ENCODE results near the gene WBP1L.

WBP1L gene

GRCh38 chr10:102720775-102721301 is 22.9 kb upstream of the WBP1L start:
- in situ Hi-C loops (cut with MboI; ENCODE audit: low pct_unique_long_range_greater_than_20kb, low sequenced_read_pairs, unreplicated experiment), result no loop called here
- no peak for TF ChIP-seq CTCF (IDR thresholded peaks at IDR 0.05; ENCODE audit: extremely low read depth, insufficient read depth, missing control alignments)
- no peak for DNase-seq (ENCODE audit: low spot score)

DNA sequence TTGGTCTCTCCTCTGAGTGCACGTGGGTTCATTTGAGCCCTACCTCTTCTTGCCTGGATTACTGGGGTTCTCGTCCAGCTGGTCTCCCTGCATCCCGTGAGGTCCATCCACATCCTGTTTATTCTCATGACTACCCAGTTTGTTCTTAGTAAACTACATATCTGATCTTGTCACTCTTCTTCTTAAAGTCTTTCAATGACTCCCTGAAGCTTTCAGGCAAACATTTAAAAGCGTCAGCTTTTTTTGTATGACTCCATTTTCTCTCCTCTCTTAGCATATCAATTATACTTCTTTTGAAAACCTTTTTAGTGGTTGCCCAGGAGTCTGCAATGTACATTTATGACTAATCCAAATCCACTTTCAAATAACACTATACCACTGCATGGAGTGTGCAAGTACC is 21.8 kb upstream of the WBP1L start:
- no peak for DNase-seq (ENCODE audit: low spot score)
- no peak for TF ChIP-seq CTCF (IDR thresholded peaks at IDR 0.05; ENCODE audit: extremely low read depth, insufficient read depth, missing control alignments)
- in situ Hi-C loops (cut with MboI; ENCODE audit: low pct_unique_long_range_greater_than_20kb, low sequenced_read_pairs, unreplicated experiment), result no loop called here

DNA sequence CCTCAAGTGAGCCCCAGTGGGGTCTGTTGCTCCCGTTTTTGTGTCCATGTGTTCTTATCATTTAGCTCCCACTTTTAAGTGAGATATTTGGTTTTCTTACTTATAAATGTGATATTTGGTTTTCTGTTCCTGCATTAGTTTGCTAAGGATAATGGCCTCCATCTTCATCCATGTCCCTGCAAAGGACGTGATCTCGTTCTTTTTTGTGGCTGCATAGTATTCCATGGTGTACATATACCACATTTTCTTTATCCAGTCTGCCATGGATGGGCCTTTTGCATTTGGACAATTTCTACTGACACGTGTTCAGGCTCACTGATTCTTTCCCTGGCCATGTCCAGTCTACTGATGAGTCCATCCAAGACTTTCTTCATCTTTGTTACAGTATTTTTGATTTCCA is 19.8 kb upstream of the WBP1L start:
- in situ Hi-C loops (cut with MboI; ENCODE audit: low pct_unique_long_range_greater_than_20kb, low sequenced_read_pairs, unreplicated experiment), result no loop called here

DNA sequence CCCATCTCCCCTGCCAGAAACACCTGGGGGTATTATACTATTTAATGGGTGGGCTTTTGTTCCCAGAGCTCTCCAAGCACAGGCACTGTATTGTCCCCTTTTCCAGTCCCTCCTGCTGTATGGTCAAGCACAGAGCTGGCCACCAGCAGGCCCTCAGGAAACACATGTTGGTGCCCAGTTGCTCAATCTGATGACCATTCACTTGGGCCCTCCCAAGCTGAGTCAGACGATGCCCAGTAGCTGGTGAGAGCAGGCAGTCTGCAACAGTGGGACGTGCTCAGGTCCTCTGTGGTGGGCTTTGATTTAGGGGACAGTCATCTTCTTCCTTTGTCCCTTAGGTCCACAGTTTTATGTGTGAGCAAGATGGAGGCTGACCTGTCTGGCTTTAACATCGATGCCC is 17.5 kb upstream of the WBP1L start:
- in situ Hi-C loops (cut with MboI; ENCODE audit: low pct_unique_long_range_greater_than_20kb, low sequenced_read_pairs, unreplicated experiment), result no loop called here
- DNase-seq (ENCODE audit: low spot score), result no peak
- TF ChIP-seq CTCF (IDR thresholded peaks at IDR 0.05; ENCODE audit: extremely low read depth, insufficient read depth, missing control alignments), result no peak

More for the DNA sequence above, 19.8 kb upstream of the WBP1L start:
- TF ChIP-seq CTCF (IDR thresholded peaks at IDR 0.05; ENCODE audit: extremely low read depth, insufficient read depth, missing control alignments), result no peak
- no peak for DNase-seq (ENCODE audit: low spot score)

GRCh38 chr10:102727037-102727818 is 16.5 kb upstream of the WBP1L start:
- no peak for TF ChIP-seq CTCF (IDR thresholded peaks at IDR 0.05; ENCODE audit: extremely low read depth, insufficient read depth, missing control alignments)
- in situ Hi-C loops (cut with MboI; ENCODE audit: low pct_unique_long_range_greater_than_20kb, low sequenced_read_pairs, unreplicated experiment), result no loop called here
- DNase-seq (ENCODE audit: low spot score), result no peak

DNA sequence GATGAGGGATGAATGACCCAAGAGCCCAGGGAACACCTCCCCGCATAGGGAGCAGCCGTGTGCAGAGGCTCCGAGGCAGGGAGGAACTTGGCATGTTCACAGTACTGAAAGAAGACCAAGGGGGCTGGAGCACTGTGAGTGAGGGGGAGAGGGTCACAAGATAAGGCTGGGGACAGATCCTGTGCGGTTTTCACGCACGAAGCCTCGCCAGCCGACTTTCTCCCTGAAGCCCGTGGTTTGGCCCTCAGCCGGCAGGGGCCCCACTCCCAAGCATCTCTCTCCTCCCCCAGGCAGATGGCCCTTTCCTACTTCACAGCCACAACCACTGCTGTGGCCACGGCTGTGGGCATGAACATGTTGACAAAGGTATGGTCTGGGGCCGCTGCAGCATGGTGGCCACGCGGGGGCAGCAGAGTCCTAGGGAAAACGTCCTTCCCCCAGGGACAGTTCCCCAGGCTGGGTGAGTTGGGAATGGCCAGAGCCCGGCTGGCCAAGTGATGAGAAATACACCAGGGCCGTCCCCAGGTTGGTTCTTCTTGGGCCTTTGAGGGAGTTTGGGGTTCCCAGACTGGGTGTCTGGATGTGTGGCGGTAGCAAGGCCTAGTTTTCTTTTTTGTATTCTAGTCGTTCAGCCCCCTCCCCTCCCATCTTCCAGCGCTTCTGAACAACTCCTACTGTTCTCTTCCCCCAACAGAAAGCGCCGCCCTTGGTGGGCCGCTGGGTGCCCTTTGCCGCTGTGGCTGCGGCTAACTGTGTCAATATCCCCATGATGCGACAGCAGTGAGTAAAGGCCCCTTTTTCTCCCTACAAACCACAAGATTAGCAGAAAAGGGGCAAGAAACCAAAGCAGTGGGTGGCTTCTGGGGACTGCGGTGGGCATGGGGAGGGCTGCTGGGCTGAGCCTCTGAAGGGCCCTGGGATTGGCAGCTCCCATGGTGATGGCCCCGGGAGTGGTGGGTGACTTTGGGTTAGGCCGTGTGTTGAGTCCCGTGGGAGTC is 14.4 kb upstream of the WBP1L start:
- TF ChIP-seq CTCF (IDR thresholded peaks at IDR 0.05; ENCODE audit: extremely low read depth, insufficient read depth, missing control alignments), result peak; percentile 92
- DNase-seq (ENCODE audit: low spot score), result peak; percentile 62
- in situ Hi-C loops (cut with MboI; ENCODE audit: low pct_unique_long_range_greater_than_20kb, low sequenced_read_pairs, unreplicated experiment), result no loop called here
